ENCODE data around the gene SMYD1. TPM values are rescaled to one million over a fixed set of nuclear protein-coding genes. Genes with fewer than 3 reads are reported as not detected.

SMYD1 gene
- total and polyA plus RNA-seq, 2 donors (not counting 3 experiments of a cell fraction or from before 2014, with no cell fraction given), result not detected

DNA sequence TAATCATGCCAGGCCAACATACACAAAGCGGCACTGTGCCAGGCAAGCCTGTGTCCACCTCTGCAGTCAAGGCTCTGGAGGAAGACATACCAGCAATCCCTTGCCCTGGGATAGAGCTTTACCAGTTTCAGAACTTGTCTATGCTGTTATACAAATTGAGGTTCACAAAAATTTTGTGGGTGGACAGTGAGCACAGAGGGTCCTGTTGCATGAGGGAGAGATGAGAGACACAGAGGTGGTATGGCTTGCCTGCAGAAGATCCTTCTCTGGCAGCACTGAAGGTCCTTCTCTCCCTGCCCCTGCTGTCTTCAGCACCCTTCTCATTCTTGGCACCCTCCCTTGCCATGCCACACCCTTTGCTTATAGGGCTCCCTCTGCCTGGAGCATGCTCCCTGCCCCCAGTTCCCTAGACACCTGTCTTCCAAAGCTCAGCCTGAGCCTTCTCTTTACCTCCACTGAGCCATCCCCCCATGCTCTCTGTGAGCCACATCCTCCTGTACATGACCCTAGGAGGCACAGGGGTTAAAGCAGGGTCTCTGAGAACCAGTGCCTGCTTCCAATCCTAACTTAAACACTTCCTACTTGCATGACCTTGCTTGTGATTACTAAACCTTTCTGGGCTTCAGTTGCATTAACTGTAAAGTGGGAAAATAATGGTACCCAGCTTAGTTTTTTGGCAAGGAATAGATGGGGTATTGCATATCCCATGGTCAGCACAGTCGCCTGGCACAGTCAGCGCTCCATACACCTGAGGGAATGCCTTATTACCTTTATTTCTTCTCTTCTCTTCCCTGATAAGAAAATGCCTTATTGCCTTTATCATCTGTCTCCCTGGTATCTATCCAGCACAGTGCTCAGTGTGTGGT, 59.4 kb downstream of the SMYD1 start:
- POLR2A ChIA-PET, result no interaction called here
- H3K9me1 ChIP-seq (replicated peaks; ENCODE audit: control insufficient read depth, extremely low read depth, insufficient read depth, low read length), result no peaks in the 10 kb centered on the region
- H3K9me3 ChIP-seq (replicated peaks; ENCODE audit: control insufficient read depth, insufficient read depth, low read length), result no peaks in the 10 kb centered on the region
- no peak overlapping the region for H2AFZ ChIP-seq (ENCODE audit: low read depth, low read length)
- no peak overlapping the region for H3K4me2 ChIP-seq (ENCODE audit: insufficient read depth, low read length)
- no peaks in the 10 kb centered on the region for H3K4me1 ChIP-seq (ENCODE audit: control insufficient read depth, extremely low read depth, insufficient read depth, low read length)
- no peak overlapping the region for H3K27ac ChIP-seq (ENCODE audit: insufficient read depth, low read depth, low read length)
- no TSS peak for BruUV-seq (replicated peaks)
- TF ChIP-seq EZH2 (IDR thresholded peaks at IDR 0.05; ENCODE audit: borderline replicate concordance, low read depth, low read length, severe bottlenecking) (no peak), GATA2 (IDR thresholded peaks at IDR 0.05; ENCODE audit: insufficient read depth, insufficient read length, low read depth, low read length) (no peak), POLR2A (IDR thresholded peaks at IDR 0.05; ENCODE audit: low read depth, low read length) (no peak), JUN (IDR thresholded peaks at IDR 0.05; ENCODE audit: borderline replicate concordance, insufficient read depth, insufficient read length, low read depth) (no peak), MYC (IDR thresholded peaks at IDR 0.05; ENCODE audit: low read depth, low read length) (no peak), FOS (IDR thresholded peaks at IDR 0.05; ENCODE audit: borderline replicate concordance, insufficient read depth, low read length) (no peak), POLR2AphosphoS5 (IDR thresholded peaks at IDR 0.05; ENCODE audit: insufficient read depth, low read depth, low read length) (no peak)
- TF ChIP-seq, protein P1, sequence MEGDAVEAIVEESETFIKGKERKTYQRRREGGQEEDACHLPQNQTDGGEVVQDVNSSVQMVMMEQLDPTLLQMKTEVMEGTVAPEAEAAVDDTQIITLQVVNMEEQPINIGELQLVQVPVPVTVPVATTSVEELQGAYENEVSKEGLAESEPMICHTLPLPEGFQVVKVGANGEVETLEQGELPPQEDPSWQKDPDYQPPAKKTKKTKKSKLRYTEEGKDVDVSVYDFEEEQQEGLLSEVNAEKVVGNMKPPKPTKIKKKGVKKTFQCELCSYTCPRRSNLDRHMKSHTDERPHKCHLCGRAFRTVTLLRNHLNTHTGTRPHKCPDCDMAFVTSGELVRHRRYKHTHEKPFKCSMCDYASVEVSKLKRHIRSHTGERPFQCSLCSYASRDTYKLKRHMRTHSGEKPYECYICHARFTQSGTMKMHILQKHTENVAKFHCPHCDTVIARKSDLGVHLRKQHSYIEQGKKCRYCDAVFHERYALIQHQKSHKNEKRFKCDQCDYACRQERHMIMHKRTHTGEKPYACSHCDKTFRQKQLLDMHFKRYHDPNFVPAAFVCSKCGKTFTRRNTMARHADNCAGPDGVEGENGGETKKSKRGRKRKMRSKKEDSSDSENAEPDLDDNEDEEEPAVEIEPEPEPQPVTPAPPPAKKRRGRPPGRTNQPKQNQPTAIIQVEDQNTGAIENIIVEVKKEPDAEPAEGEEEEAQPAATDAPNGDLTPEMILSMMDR (IDR thresholded peaks at IDR 0.05; ENCODE audit: extremely low read depth in 1 of 2, insufficient read depth in 1 of 2, low read depth in 1 of 2, low read length in 2 of 2), result no peak
- TF ChIP-seq, protein P2, sequence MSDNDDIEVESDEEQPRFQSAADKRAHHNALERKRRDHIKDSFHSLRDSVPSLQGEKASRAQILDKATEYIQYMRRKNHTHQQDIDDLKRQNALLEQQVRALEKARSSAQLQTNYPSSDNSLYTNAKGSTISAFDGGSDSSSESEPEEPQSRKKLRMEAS (IDR thresholded peaks at IDR 0.05; ENCODE audit: insufficient read depth, insufficient read length), result no peak
- H3K79me2 ChIP-seq (ENCODE audit: control insufficient read depth, insufficient read depth, low read length), result no peaks in the 10 kb centered on the region
- no peaks in the 10 kb centered on the region for H3K27me3 ChIP-seq (ENCODE audit: control insufficient read depth in 2 of 2, insufficient read depth in 2 of 2, low read length in 2 of 2)
- no peak for DNase-seq (ENCODE audit: low read depth, low spot score)
- H3K4me3 ChIP-seq (replicated peaks in 1 of 3; ENCODE audit: insufficient read depth in 1 of 3, low read depth in 1 of 3, low read length in 3 of 3), result no peak overlapping the region
- intact Hi-C loops (cut with micrococcal nuclease), result no loop called here
- FAIRE-seq, result no peak
- CTCF ChIA-PET, result interaction anchor here (0.9 to 1.0 kb wide), 2 partner anchors 33 to 67 kb away, joined by 3 read pairs; no protein-coding TSS in a partner anchor
- no peaks in the 10 kb centered on the region for H3K36me3 ChIP-seq (ENCODE audit: control insufficient read depth in 2 of 2, extremely low read depth in 1 of 2, insufficient read depth in 2 of 2, low read length in 2 of 2)
- no peak overlapping the region for H3K9ac ChIP-seq (replicated peaks; ENCODE audit: extremely low read depth, insufficient read depth, low read length)
- no peaks in the 10 kb centered on the region for H4K20me1 ChIP-seq (replicated peaks; ENCODE audit: control insufficient read depth, extremely low read depth, insufficient read depth, low read length)
- dilution Hi-C loops (cut with MboI; ENCODE audit: extremely low pct_ligation_motif_present, low sequenced_read_pairs), result no loop called here
